Measurements from ENCODE around the gene RNMT. TPM values are rescaled to one million over a fixed set of nuclear protein-coding genes. Genes with fewer than 3 reads are reported as not detected.

Gene RNMT
- polyA plus RNA-seq = 140 and 196 TPM in 2 replicates

GRCh38 chr18:13726232-13726971 is at the start of gene RNMT, which contains the start of gene FAM210A:
TSS of gene RNMT (plus strand) at chr18:13726673. CDS start at chr18:13731518, 4,845 bp downstream.
TSS of gene FAM210A (minus strand) at chr18:13726558. CDS start at chr18:13682077, 44,481 bp downstream.

Other genes starting within 250 kb of the RNMT start
- gene FAM210A, start 115 bp upstream of the RNMT start, polyA plus RNA-seq = 13.1 and 26.8 TPM in 2 replicates
- not detected in 2 replicates for gene MC5R, start 97.5 kb downstream of the RNMT start, polyA plus RNA-seq
- gene MC2R, start 188.9 kb downstream of the RNMT start, polyA plus RNA-seq = not detected in 2 replicates

All from Purkinje cell (primary cell).